ENCODE measurements around the gene C2orf92.

The C2orf92 gene

DNA sequence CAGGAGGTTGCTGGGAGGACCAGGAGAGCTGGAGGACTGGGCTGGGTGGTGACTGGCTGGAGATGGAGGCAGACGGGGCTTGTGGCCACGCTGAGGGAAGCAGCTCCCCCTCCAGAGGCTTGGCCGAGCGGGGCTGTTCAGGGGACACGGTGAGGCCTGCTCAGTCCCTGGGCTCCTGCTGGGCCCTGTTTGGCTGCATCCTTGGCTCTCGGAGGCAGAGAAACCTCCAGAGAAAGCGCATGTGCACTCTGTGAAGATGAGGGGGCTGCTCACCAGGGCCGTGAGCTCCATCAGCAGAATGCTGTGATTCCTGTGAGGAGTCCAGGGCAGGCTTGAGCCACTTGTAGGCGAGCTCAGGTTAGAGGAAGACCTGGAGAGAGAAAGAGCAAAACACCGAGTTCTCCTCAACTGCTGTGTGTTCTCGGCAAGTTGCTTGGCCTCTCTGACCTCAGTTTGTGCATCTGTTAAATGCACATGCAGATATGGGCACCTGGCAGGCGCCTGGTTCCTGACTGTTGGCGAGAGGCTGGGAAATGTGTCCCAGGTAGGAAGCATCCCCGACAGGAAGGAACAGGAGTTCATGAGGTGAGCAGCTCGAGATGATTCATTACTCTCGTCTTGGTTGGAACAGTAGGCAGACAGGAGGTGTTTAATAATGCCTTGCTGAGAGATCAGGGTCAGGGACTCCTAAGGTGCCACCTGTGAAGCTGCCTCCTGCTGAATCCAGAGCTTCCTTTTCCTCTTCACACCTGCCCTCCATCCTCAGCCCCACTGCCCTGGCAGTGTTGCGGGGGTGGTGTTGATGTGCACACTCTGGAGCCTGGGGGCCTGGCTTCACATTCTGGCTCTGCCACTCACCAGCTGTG, 44.8 kb downstream of the C2orf92 start:
- no peak for DNase-seq (ENCODE audit: low read depth in 2 of 2)

DNA sequence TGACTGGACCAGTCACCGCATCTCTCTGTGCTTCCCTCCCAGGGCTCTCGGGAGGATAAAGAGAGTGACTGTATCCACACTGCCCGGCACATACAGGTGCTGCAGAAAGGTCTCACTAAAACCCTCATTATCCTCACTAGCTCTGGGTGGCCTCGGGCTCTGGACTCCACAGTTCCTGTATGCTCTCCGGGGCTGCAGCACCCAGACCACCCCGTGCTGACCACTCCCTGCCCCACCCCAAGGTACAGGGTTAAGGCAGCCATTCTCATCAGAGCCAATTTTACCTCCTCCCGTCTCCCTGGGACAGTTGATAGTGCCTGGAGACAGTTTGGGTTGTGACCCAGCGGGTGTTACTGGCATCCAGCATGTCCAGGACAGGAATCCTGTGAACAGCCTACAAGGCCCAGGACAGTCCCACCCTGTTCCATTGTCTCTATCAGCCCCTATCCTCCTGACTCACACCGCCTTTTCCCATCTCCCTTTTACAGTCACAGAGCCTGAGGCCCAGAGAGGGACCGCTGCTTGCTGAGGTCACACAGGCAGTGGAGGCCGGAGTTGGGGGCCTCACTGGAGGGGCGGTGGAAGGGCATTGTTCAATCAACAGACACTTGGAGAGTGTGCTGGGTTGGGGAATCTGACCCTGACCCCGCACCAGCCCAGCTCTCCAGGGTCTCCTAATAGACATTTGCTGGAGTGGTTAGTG, 45.6 kb downstream of the C2orf92 start:
- no peak for DNase-seq (ENCODE audit: low read depth in 2 of 2)

GRCh38 chr2:97715951-97716694, 46.6 kb downstream of the C2orf92 start:
- no peak for DNase-seq (ENCODE audit: low read depth in 2 of 2)

- no peak for DNase-seq (ENCODE audit: low read depth in 2 of 2)
Observed at GRCh38 chr2:97716695-97717612, 47.4 kb downstream of the C2orf92 start.

GRCh38 chr2:97717613-97717995, 48.1 kb downstream of the C2orf92 start:
- DNase-seq (ENCODE audit: low read depth in 2 of 2), result no peak

DNA sequence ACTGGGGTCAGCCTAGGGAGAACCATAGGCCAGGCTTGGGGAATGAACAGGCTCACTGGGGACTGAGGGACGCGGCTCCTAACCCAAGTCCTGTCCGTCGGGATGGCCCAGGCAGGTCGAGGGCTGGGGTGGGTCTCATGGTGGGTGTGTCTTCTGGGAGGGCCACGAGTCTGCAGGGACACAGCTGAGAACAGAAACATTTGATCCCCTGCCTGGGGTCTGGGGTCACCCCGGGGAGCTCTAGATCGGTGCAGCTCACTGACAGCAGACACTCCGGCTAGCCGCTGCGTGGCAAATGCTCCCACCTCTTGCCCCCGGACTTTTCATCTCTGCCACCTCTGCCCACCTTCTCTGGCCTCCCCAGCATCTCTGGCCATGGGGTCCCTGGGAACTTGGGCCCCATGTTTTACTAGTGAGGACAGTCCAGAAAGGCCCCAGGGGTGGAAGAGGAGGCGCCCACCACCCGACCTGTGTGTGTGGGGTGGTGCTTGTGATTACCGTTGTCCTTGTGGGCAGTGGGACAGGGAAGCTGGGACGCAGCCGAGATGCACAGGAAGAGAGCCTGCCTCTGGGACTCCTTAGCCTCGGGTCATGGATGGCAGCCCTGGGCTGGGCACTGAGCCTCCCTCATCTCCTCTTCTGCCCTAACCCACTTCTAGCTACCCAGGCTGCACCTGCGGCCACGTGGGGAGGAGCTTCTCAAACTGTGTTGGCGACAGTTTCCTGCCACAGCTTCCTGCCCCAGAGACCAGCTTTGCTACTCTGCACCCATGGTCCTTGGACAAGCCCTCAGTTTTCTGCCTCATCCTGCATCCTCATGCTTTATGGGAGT, 48.8 kb downstream of the C2orf92 start:
- peak; percentile 43 to 61 for DNase-seq (ENCODE audit: low read depth in 2 of 2)

DNA sequence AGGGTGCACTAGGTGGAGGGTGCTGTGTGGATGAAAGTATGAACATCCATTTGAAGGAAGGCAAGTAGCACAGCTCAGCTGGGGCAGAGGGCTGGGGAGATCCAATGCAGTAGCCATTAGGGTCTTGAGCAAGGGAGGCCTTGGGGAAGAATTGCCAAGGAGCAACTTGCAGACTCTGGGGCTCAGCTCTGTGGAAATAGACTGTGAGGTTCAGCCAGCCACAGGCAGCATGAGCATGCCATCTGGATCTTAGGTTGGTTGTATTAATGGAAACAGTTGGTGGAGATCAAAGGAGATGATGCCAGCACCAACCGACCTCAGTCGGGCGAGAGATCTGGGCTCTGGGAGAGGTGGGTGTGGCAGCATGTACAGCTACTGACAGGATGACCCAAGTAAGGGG, 49.4 kb downstream of the C2orf92 start:
- DNase-seq (ENCODE audit: low read depth in 2 of 2), result no peak

DNA sequence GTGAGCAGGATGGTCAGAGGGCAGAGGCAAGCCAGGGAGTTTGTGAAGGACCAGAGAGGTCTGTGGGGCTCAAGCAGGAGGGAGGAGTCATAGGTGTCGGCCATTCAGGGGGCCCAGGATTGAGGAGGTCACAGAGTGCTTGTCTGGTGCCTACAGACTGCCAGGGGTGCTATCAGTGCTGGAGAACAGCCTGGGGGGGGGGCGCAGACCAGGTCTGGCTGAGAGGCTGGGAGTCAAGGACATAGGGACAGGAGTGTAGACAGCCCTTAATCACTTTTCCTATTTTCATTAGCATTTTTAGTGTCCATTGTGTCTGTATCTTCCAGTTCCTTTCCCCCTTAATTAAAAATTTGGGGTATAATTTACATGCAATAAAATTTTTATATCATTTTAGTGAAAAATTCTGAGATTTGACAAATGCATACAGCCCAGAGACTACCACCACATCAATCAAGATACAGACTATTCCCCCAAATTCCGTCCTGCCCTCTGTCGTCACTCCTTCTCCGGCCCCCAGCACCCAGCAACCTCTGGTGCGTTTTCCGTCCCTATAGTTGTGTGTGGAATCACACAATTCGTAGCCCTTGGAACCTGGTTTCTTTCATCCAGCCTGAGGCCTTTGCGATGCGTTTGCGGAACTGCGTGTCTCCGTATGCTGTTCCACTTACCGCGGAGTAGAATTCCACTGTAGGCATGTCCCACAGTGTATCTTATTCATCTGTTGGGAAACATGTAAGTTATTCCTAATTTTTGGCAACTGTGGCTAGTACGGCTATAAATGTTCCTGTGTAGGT, 50.0 kb downstream of the C2orf92 start:
- DNase-seq (ENCODE audit: low read depth in 2 of 2), result no peak

- DNase-seq (ENCODE audit: low read depth in 2 of 2), result no peak
Observed at GRCh38 chr2:97720746-97721145, 51.2 kb downstream of the C2orf92 start.

DNA sequence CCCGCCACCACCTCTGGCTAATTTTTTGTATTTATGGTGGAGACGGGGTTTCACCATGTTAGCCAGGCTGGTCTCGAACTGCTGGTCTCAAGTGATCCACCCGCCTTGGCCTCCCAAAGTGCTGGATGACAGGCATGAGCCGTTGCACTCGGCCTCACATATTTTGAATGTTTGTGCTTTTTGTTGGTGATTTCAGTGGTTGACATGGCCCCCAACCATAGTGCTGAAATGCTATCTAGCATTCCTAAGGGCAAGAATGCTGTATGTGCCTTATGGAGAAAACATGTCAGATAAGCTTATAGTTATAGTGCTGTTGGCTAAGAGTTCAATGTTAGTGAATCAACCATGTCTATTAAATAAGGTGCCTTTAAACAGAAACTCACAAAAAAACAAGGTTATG, 52.7 kb downstream of the C2orf92 start:
- no peak for DNase-seq (ENCODE audit: low read depth in 2 of 2)

- no peak for DNase-seq (ENCODE audit: low read depth in 2 of 2)
Observed at GRCh38 chr2:97723156-97724072, 53.9 kb downstream of the C2orf92 start.

- DNase-seq (ENCODE audit: low read depth in 2 of 2), result no peak
Observed at GRCh38 chr2:97724073-97724410, 54.5 kb downstream of the C2orf92 start.

DNA sequence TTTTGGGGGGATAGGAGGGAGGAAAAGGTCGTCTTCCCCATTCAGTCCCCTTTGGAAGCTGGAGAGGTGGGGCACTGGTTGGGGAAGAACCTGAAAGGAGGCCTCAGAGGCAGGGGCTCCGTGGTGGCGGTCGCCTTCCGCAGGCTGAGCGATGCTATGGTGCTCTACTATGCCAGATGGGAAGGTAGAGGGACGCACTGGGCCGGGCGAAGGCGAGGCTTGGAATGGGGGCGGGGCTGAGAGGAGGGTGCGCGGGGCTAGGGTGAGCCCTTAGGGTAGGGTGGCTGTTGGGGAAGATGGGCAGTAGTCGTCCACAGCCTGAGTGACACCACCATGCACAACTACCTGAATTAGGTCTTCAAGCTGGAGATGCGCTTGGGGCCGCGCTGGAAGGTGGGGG, 55.0 kb downstream of the C2orf92 start:
- DNase-seq (ENCODE audit: low read depth in 2 of 2), result no peak

- DNase-seq (ENCODE audit: low read depth in 2 of 2), result no peak
Observed at GRCh38 chr2:97724946-97725688, 55.6 kb downstream of the C2orf92 start.

- DNase-seq (ENCODE audit: low read depth in 2 of 2), result no peak
Observed at GRCh38 chr2:97726261-97727064, 57.0 kb downstream of the C2orf92 start.

GRCh38 chr2:97727296-97727695, 57.8 kb downstream of the C2orf92 start:
- DNase-seq (ENCODE audit: low read depth in 2 of 2), result no peak

- no peak for DNase-seq (ENCODE audit: low read depth in 2 of 2)
Observed at GRCh38 chr2:97728091-97728731, 58.7 kb downstream of the C2orf92 start.
